HG03439 (cell line): ENCODE data around the gene TOP3B.

Source experiments
- ATAC-seq: cut with Tn5 transposase; IDR thresholded peaks from one replicate; pipeline ENCODE4 v1.9.1; 2021; ENCODE audit warnings: mild to moderate bottlenecking, moderate library complexity; ENCODE audit not compliant: unreplicated experiment

The TOP3B gene

GRCh38 chr22:21980547-21980946 is 2.0 kb downstream of the TOP3B start:
- no peak for ATAC-seq

DNA sequence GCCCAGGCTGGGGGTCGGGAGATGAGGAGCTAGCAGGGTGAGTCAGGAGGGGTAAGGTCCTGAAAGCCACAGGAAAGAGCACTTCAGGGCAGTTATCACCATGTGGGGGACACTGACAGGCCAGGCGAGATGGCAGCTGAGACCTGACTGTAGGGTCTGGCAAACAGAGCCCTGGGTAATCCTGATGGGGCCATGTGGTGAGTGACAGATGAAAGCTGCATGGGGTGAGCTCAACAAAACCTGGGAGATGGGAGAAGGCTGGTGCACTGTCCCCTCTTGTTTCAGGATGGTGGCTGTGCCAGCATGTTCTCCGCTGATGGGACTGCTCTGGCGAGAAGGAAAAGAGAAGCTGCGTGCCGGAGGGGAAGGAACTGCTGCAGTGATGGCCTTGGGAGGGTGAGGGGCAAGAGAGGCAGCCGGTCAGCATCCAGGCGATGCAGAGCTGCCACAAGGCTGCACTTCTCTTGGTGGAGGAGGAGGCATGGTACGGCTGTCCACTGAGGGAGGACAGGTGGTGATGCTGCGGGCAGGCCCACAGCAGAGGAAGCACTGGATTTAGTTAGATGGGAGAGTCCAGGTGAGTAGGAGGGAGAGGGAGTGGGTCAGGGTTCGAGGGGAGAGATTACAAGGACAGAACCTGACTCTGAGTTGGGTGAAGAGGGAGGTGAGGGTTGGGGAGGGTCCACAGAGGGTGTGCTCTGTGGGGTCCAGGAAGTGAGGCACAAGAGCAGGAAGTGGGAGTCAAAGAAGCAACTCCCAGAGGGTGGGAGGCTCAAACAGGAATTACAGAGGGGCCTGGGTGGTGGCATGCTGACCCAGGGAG is 3.8 kb downstream of the TOP3B start:
- ATAC-seq = no peak

- ATAC-seq = no peak
Observed at GRCh38 chr22:21977814-21978213, 4.8 kb downstream of the TOP3B start.

DNA sequence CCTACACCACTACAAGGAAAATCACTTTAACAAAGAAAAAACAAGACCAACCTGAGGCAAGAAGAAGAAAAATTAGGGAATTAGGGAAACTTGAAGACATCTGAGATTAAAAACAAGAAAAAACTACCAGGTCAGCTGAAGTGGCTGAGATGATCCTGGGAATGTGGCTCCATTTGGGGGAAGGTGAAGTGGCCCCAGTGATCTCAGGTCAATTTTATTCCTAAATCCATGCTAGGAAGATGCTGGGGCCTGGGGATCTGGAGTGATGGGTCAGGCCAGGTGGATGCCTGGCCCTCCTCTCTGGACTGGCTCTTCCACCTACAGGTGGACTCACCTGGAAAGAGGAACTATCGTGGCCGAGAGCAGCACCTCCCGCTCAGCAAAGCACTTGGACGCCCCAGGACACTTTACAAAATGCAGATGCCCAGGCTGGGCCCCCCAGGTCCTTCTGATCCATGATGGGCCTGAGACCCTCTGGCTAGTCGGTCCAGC is 6.7 kb downstream of the TOP3B start:
- ATAC-seq = no peak

- no peak for ATAC-seq
Observed at GRCh38 chr22:21975273-21975672, 7.3 kb downstream of the TOP3B start.

GRCh38 chr22:21974058-21974649 is 8.4 kb downstream of the TOP3B start:
- ATAC-seq = no peak

DNA sequence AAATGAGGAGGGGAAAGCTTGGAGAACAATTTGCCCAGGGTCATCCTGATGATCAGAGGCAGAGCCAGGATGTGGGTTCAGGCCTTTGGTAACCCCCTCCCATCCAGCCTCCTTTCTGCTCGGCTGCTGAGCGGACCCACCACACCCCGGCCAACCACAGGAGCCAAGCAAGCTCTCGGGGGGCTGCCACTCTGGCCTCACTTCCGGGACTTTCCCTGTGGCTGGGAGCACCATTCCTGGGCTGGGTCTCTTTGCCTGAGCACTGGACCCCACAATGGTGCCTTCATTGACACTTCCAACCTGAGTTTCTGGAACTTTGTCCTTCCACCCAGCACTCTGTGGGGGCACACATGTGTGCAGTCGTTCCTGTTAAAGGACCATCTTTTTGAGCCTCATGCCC is 9.8 kb downstream of the TOP3B start:
- no peak for ATAC-seq

GRCh38 chr22:21972293-21972779 is 10.3 kb downstream of the TOP3B start:
- no peak for ATAC-seq

DNA sequence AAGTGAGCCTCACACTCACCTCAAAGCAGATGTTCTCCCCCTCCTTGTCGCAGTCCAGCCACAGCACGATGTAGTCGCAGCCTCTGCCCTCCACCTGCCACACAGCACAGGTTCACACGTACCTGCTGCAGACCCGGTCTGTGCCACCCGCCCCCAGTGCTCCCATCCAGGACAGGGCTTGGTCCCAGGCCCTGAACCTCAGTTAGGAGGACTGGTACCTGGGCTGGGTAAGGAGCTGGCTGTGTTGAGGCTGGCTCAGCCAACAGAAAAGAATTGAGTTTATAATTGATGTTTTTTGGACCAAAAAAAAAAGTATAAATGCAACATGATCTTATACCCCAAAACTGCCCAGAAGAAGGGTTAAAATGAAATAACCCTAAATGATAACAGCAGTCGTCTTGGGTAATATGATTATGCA is 10.7 kb downstream of the TOP3B start:
- ATAC-seq = no peak

GRCh38 chr22:21970800-21971617 is 11.6 kb downstream of the TOP3B start:
- ATAC-seq = no peak

GRCh38 chr22:21970037-21970799 is 12.4 kb downstream of the TOP3B start:
- ATAC-seq = no peak

GRCh38 chr22:21968452-21969129 is 14.0 kb downstream of the TOP3B start:
- no peak for ATAC-seq

GRCh38 chr22:21967693-21968271 is 14.8 kb downstream of the TOP3B start:
- no peak for ATAC-seq

GRCh38 chr22:21966643-21967516 is 15.7 kb downstream of the TOP3B start:
- no peak for ATAC-seq

DNA sequence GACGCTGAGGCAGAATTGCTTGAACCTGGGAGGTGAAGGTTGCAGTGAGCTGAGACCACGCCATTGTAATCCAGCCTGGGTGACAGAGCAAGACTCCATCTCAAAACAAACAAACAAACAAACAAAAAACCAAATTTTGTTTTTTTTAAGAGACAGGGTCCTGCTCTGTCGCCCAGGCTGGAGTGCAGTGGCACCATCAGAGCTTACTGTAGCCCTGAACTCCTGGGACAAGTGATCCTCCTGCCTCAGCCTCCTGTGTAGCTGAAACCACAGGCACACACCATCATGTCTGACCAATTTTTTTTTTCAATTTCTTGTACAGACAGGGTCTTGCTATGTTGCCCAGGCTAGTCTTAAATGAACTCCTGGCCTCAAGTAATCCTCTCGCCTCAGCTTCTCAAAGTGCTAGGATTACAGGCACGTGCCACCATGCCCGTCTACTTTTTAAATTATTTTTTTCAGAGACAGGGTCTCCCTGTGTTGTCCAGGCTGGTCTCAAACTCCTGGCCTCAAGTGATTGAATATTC is 16.8 kb downstream of the TOP3B start:
- no peak for ATAC-seq

- ATAC-seq = no peak
Observed at GRCh38 chr22:21964918-21965484, 17.6 kb downstream of the TOP3B start.

DNA sequence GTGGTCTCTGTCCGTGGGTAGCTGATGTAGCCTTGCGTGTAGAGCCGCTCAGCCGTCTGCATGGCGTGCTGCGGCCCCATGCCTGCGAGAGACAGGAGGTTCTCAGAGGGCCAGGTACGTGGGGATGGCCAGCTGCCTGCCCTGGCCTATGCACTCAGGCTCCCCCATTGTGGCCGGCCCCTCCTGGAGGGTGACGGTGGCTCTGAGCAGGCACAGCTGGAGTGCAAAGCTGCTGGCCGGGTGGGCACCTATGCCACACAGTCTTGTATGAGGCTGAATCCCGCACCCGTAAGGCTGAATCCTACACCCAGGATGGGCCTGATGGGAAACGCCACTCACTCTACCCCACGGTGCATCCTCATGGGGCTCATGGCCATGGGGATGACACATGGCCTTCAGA is 18.4 kb downstream of the TOP3B start:
- no peak for ATAC-seq

DNA sequence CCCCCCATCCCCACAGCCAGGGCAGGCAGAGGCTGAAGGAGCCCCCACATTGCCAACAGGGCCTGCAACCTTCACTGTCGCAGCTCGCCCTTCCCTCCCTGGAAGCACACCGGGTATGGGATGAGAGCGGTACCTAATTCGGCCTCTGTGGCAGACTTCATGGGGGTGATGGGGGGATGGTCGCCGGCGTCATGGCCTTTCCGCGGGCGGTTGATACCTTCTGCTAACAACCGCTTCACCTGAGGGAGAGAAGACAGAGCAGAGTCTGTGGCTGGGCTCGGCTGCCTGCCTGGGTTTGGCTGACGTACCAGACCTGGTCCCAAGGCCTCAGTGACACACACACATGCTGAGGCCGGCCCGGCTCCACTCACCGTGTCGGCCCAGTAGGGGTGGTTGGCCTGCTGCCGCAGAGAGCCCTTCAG is 18.8 kb downstream of the TOP3B start:
- ATAC-seq = no peak
